ENCODE results near the gene SEMA3G.

GRCh38 chr3:52383446-52383845 lies 61.5 kb downstream of the SEMA3G start:
- no peak for TF ChIP-seq CTCF (conservative IDR thresholded peaks at IDR 0.05; ENCODE audit: low read depth, low read length)
- no peak for TF ChIP-seq EZH2 (IDR thresholded peaks at IDR 0.05; ENCODE audit: borderline replicate concordance, low read depth, low read length, poor library complexity, severe bottlenecking)
